Ovary (tissue), 9 donors: ENCODE measurements around the gene ADIRF. TPM values are rescaled to one million over a fixed set of nuclear protein-coding genes. Genes with fewer than 3 reads are reported as not detected.
A peak's percentile ranks its signal among the peaks of the same experiment; 100 is the strongest.
"Not testable (repeated sequence)": the region's sequence is repeated elsewhere in the genome, so short reads cannot be mapped to it uniquely, and the experiment has no call there.

Source experiments
- DNase-seq, 5 donors: peaks; one replicate each; pipeline ENCODE4 v3.0.0-alpha.2; 2019 to 2020
- H3K27ac ChIP-seq, 2 donors: fragments of 200-600 bp; one replicate each; pipeline versions ENCODE4 v1.5.1 to v1.8.0; 2019 to 2022
- H3K27me3 ChIP-seq: fragments of 200-600 bp; one replicate; pipeline ENCODE4 v1.8.0; 2022
- H3K36me3 ChIP-seq: fragments of 200-600 bp; sonication (generic); one replicate; pipeline ENCODE4 v1.5.1; 2019
- H3K4me1 ChIP-seq: one replicate; pipeline ENCODE4 v1.8.1; 2013; ENCODE audit warnings: mild to moderate bottlenecking, moderate library complexity; ENCODE audit not compliant: insufficient read depth
- H3K4me3 ChIP-seq: fragments of 200-600 bp; sonication (generic); one replicate; pipeline ENCODE4 v1.5.1; 2017
- H3K9me3 ChIP-seq, 2 donors: fragments of 200-600 bp in 1 of 2; sonication (generic) in 1 of 2; one replicate each; pipeline versions ENCODE4 v1.5.1 to v1.8.1; 2013 to 2019; ENCODE audit warnings: mild to moderate bottlenecking in 1 of 2, moderate library complexity in 1 of 2
- CTCF ChIP-seq, 3 donors: fragments of 450-650 bp in 2 of 3; fragments of 200-600 bp in 1 of 3; IDR thresholded peaks; one replicate each; pipeline versions ENCODE4 v1.5.1 to v1.8.0; 2016 to 2022; ENCODE audit warnings: antibody characterized with exemption in 3 of 3, mild to moderate bottlenecking in 1 of 3
- EP300 ChIP-seq: sonication (generic); formaldehyde crosslinking; IDR thresholded peaks from one replicate; pipeline ENCODE4 v1.6.1; 2017; ENCODE audit warnings: antibody characterized with exemption
- POLR2A ChIP-seq: fragments of 450-650 bp; IDR thresholded peaks from one replicate; pipeline ENCODE4 v1.6.1; 2017; ENCODE audit warnings: antibody characterized with exemption, mild to moderate bottlenecking, moderate library complexity
- WGBS, 3 donors: extraction: QIAGEN DNeasy Blood & Tissue Kit in 1 of 3; methylation state at CpG; one replicate each; pipeline versions ENCODE4 v1.1.5 to v1.1.7; 2013 to 2017; 5-methylcytosine and 5-hydroxymethylcytosine counted together
- intact Hi-C, 4 donors: fragments of 100-400 bp; cut with DNase I; formaldehyde crosslinking; loops; one replicate each; pipeline versions ENCODE4 v1.11.0 to v1.15.1; 2022 to 2023
- polyA plus RNA-seq, 2 donors: library from polyadenylated mRNA; stranded (reverse); fragments of 200-250 nt in 1 of 2; fragments of 350-450 nt in 1 of 2; fragmentation: Illumina TruSeq in 1 of 2; extraction: RNeasy Lipid Tissue Mini Kit (QIAGEN cat#74804) in 1 of 2; gene quantifications; one replicate each; pipeline ENCODE4 v1.2.3, GENCODE V29; 2013 to 2014
- total RNA-seq, 7 donors: library from RNA; depleted of rRNA in 2 of 7; stranded (reverse); fragments of >200 nt in 2 of 7; fragmentation: NEBNext Ultra II Directional in 3 of 7; extraction: Animal tissue kit (Norgen Biotek cat#: 25700) in 3 of 7; gene quantifications; one replicate each; pipeline versions ENCODE4 v1.1.0 to v1.2.4, GENCODE V29; 2016 to 2023
- donor health status: DM: no; HTN: no; CAD: no; lungs with moderate emphysema.
- donor health status: DM: no; HTN: no; CAD: no.
- donor health status: Bipolar disorder and iron deficiency.
- donor health status: DM: yes; HTN: yes; CAD: no.
- donor health status: DM: no; HTN: no; CAD: no.
- donor health status: DM: yes; HTN: yes; CAD: no.

Gene ADIRF
- total and polyA plus RNA-seq, 9 donors, result 57.4 to 528 (median 231) TPM

- peaks cover 2% of the 10 kb centered on the region for H3K4me1 ChIP-seq
- no peaks in the 10 kb centered on the region for H3K36me3 ChIP-seq
- H3K9me3 ChIP-seq, result no peaks in the 10 kb centered on the region
- no peak overlapping the region for H3K4me3 ChIP-seq
- 90 to 92% (median 92%) methylated on average over 1 of the region's 1 CpG for WGBS, 3 donors
- TF ChIP-seq POLR2A (no peak), CTCF (IDR thresholded peaks at IDR 0.05) (no peak)
- no peaks in the 10 kb centered on the region for H3K27me3 ChIP-seq
- intact Hi-C loops, result loop anchor here in 1 of 4 donors (10.0 kb wide), 1 partner anchor 163 kb away; the partner anchor contains the start of genes GLUD1 and SHLD2
- no peak overlapping the region for H3K27ac ChIP-seq
- no peak for DNase-seq
Observed at GRCh38 chr10:86931872-86932271, 36.4 kb upstream of the ADIRF start.

GRCh38 chr10:86932674-86933073 lies 35.6 kb upstream of the ADIRF start:
- TF ChIP-seq POLR2A, result no peak
- TF ChIP-seq EP300, result no peak
- Histone ChIP-seq H3K36me3 (no peaks in the 10 kb centered on the region), H3K4me3 (no peak overlapping the region), H3K9me3 (no peaks in the 10 kb centered on the region), H3K27ac (no peak overlapping the region), H3K27me3 (no peaks in the 10 kb centered on the region), H3K4me1 (peaks cover 2% of the 10 kb centered on the region)
- DNase-seq, result no peak
- intact Hi-C loops, result loop anchor here in 1 of 4 donors (10.0 kb wide), 1 partner anchor 162 kb away; the partner anchor contains the start of genes GLUD1 and SHLD2
- WGBS, 3 donors, result 63 to 72% (median 70%) methylated on average over 2 of the region's 2 CpGs

- not testable (repeated sequence) for H3K27ac ChIP-seq, H3K4me1 ChIP-seq, H3K27me3 ChIP-seq, H3K36me3 ChIP-seq, DNase-seq, H3K9me3 ChIP-seq, H3K4me3 ChIP-seq
- intact Hi-C loops, result loop anchor here in 1 of 4 donors (10.0 kb wide), 1 partner anchor 161 kb away; the partner anchor contains the start of genes GLUD1 and SHLD2
- WGBS, 3 donors, result 85 to 94% (median 91%) methylated on average over 6 of the region's 6 CpGs
Observed at GRCh38 chr10:86934162-86934711, 34.0 kb upstream of the ADIRF start.

- DNase-seq, result peak in 2 of 5 donors; percentile 36 to 45
- H3K27ac ChIP-seq, result no peak overlapping the region
- 60 to 71% (median 62%) methylated on average over 12 to 13 of the region's 13 CpGs for WGBS, 3 donors
Observed at GRCh38 chr10:86936661-86937501, 31.4 kb upstream of the ADIRF start.

More at GRCh38 chr10:86936661-86937501, 31.4 kb upstream of the ADIRF start:
- TF ChIP-seq CTCF (IDR thresholded peaks at IDR 0.05) (no peak), POLR2A (no peak), EP300 (no peak)
- peaks cover 2% of the 10 kb centered on the region for H3K4me1 ChIP-seq
- no peaks in the 10 kb centered on the region for H3K27me3 ChIP-seq
- intact Hi-C loops, result loop anchor here in 1 of 4 donors (10.0 kb wide), 1 partner anchor 158 kb away; the partner anchor contains the start of genes GLUD1 and SHLD2
- no peak overlapping the region for H3K4me3 ChIP-seq
- H3K9me3 ChIP-seq, result no peaks in the 10 kb centered on the region
- no peaks in the 10 kb centered on the region for H3K36me3 ChIP-seq
